Esophagus muscularis mucosa (tissue), 4 donors: Measurements from ENCODE around the gene KLHL29. TPM values are rescaled to one million over a fixed set of nuclear protein-coding genes. Genes with fewer than 3 reads are reported as not detected.
"Not testable (repeated sequence)": the region's sequence is repeated elsewhere in the genome, so short reads cannot be mapped to it uniquely, and the experiment has no call there.

Experiments
- DNase-seq: peaks from one replicate; pipeline ENCODE4 v3.0.0-alpha.2; 2017; ENCODE audit errors: extremely low spot score
- H3K27ac ChIP-seq, 4 donors: fragments of 200-600 bp; sonication (generic); replicated peaks in 1 of 4; 1 replicate in 3 of 4; 2 replicates in 1 of 4; pipeline ENCODE4 v1.5.1; 2016 to 2019; ENCODE audit warnings: mild to moderate bottlenecking in 1 of 4
- H3K27me3 ChIP-seq, 4 donors: fragments of 200-600 bp; sonication (generic); one replicate each; pipeline versions ENCODE4 v1.5.1 to v1.6.0; 2016 to 2019
- H3K36me3 ChIP-seq, 4 donors: fragments of 200-600 bp; sonication (generic); one replicate each; pipeline ENCODE4 v1.5.1; 2016 to 2019
- H3K4me1 ChIP-seq, 4 donors: fragments of 200-600 bp; sonication (generic); one replicate each; pipeline ENCODE4 v1.5.1; 2016 to 2019
- H3K4me3 ChIP-seq, 4 donors: fragments of 200-600 bp; sonication (generic); 1 replicate in 2 of 4; 2 replicates in 2 of 4; pipeline ENCODE4 v1.5.1; 2016 to 2019; ENCODE audit warnings: mild to moderate bottlenecking in 4 of 4, moderate library complexity in 1 of 4
- H3K9me3 ChIP-seq, 4 donors: fragments of 200-600 bp; sonication (generic); 1 replicate in 3 of 4; 2 replicates in 1 of 4; pipeline ENCODE4 v1.5.1; 2016 to 2019
- CTCF ChIP-seq, 3 experiments: fragments of 200-600 bp in 2 of 3; fragments of 450-650 bp in 1 of 3; sonication (generic) in 2 of 3; IDR thresholded peaks; one replicate each; pipeline ENCODE4 v1.5.1; 2017 to 2019; ENCODE audit warnings: antibody characterized with exemption in 3 of 3, mild to moderate bottlenecking in 2 of 3, moderate library complexity in 1 of 3
- EP300 ChIP-seq: sonication (generic); formaldehyde crosslinking; IDR thresholded peaks from one replicate; pipeline ENCODE4 v1.6.1; 2017; ENCODE audit warnings: antibody characterized with exemption
- POLR2A ChIP-seq: fragments of 450-650 bp; IDR thresholded peaks from one replicate; pipeline ENCODE4 v1.6.1; 2017; ENCODE audit warnings: antibody characterized with exemption, moderate library complexity, mild to moderate bottlenecking, low read depth
- POLR2AphosphoS5 ChIP-seq, 2 donors: sonication (generic); formaldehyde crosslinking; IDR thresholded peaks; one replicate each; pipeline ENCODE4 v1.6.1; 2017; ENCODE audit warnings: antibody characterized with exemption in 2 of 2
- WGBS: methylation state at CpG from one replicate; pipeline ENCODE4 v1.1.5; 2018; 5-methylcytosine and 5-hydroxymethylcytosine counted together
- intact Hi-C: fragments of 100-400 bp; cut with DNase I; formaldehyde crosslinking; loops from one replicate; pipeline ENCODE4 v1.15.1; 2023
- total RNA-seq, 4 donors: library from RNA; depleted of rRNA; stranded (reverse); fragments of >200 nt; gene quantifications; one replicate each; pipeline versions ENCODE4 v1.1.0 to v1.2.1, GENCODE V29; 2016

Gene KLHL29
- total RNA-seq, 4 donors from 2014 or later, result 22.0 to 26.1 (median 23.4) TPM

GRCh38 chr2:23388756-23389514 is 4.0 kb downstream of the KLHL29 start:
- no peaks in the 10 kb centered on the region for H3K36me3 ChIP-seq
- intact Hi-C loops, result loop anchor here (5.0 to 10.0 kb wide), 2 partner anchors 76 to 233 kb away; no protein-coding TSS in a partner anchor
- peaks cover 16 to 64% (median 54%) of the 10 kb centered on the region in 4 donors for H3K4me1 ChIP-seq
- no peak overlapping the region for H3K4me3 ChIP-seq
- DNase-seq, result no peak
- WGBS, result 95% methylated on average over 4 of the region's 4 CpGs
- peaks cover 0 to 11% (median 0%) of the 10 kb centered on the region in 4 donors for H3K27me3 ChIP-seq
- no peaks in the 10 kb centered on the region for H3K9me3 ChIP-seq
- TF ChIP-seq POLR2AphosphoS5 (IDR thresholded peaks at IDR 0.05) (no peak), EP300 (no peak), CTCF (IDR thresholded peaks at IDR 0.05) (no peak), POLR2A (no peak)
- H3K27ac ChIP-seq, result no peak overlapping the region

- no peak overlapping the region for H3K27ac ChIP-seq
- peak; percentile 14 for DNase-seq
- no peak overlapping the region for H3K4me3 ChIP-seq
- H3K4me1 ChIP-seq, result peaks cover 16 to 57% (median 46%) of the 10 kb centered on the region in 4 donors
- intact Hi-C loops, result no loop called here
- H3K27me3 ChIP-seq, result peaks cover 0 to 11% (median 0%) of the 10 kb centered on the region in 4 donors
- no peak for TF ChIP-seq POLR2AphosphoS5 (IDR thresholded peaks at IDR 0.05)
- no peak for TF ChIP-seq CTCF (IDR thresholded peaks at IDR 0.05)
- TF ChIP-seq EP300, result no peak
- TF ChIP-seq POLR2A, result no peak
- H3K9me3 ChIP-seq, result no peaks in the 10 kb centered on the region
- WGBS, result 81% methylated on average over 11 of the region's 11 CpGs
- H3K36me3 ChIP-seq, result no peaks in the 10 kb centered on the region
Observed at GRCh38 chr2:23390152-23390551, 5.2 kb downstream of the KLHL29 start.

GRCh38 chr2:23391237-23391736 is 6.3 kb downstream of the KLHL29 start:
- H3K36me3 ChIP-seq, H3K27me3 ChIP-seq, H3K4me3 ChIP-seq, H3K9me3 ChIP-seq, intact Hi-C loops, DNase-seq, H3K27ac ChIP-seq: not testable (repeated sequence)
- peaks cover 11 to 51% (median 43%) of the 10 kb centered on the region in 4 donors for H3K4me1 ChIP-seq
- WGBS, result 87% methylated on average over 10 of the region's 10 CpGs

GRCh38 chr2:23393722-23394121 is 8.7 kb downstream of the KLHL29 start:
- no peak for DNase-seq
- H3K4me3 ChIP-seq, result no peak overlapping the region
- 81% methylated on average over 8 of the region's 8 CpGs for WGBS
- TF ChIP-seq POLR2A (no peak), EP300 (no peak), POLR2AphosphoS5 (IDR thresholded peaks at IDR 0.05) (no peak), CTCF (IDR thresholded peaks at IDR 0.05) (no peak)
- H3K27me3 ChIP-seq, result no peaks in the 10 kb centered on the region
- intact Hi-C loops, result no loop called here
- H3K36me3 ChIP-seq, result no peaks in the 10 kb centered on the region
- H3K9me3 ChIP-seq, result no peaks in the 10 kb centered on the region
- H3K4me1 ChIP-seq, result peaks cover 0 to 29% (median 19%) of the 10 kb centered on the region in 4 donors
- no peak overlapping the region for H3K27ac ChIP-seq

GRCh38 chr2:23394700-23395099 is 9.7 kb downstream of the KLHL29 start:
- DNase-seq, result no peak
- no peaks in the 10 kb centered on the region for H3K9me3 ChIP-seq
- TF ChIP-seq POLR2AphosphoS5 (IDR thresholded peaks at IDR 0.05) (no peak), CTCF (IDR thresholded peaks at IDR 0.05) (no peak)
- H3K4me1 ChIP-seq, result peaks cover 0 to 27% (median 19%) of the 10 kb centered on the region in 4 donors
- no peak overlapping the region for H3K4me3 ChIP-seq
- no peaks in the 10 kb centered on the region for H3K27me3 ChIP-seq
- H3K36me3 ChIP-seq, result no peaks in the 10 kb centered on the region
- intact Hi-C loops, result no loop called here
- WGBS, result 81% methylated on average over 4 of the region's 4 CpGs
- no peak overlapping the region for H3K27ac ChIP-seq
